Right lobe of liver (tissue), 4 donors: ENCODE measurements around the gene FURIN.
"Not testable (repeated sequence)": the region's sequence is repeated elsewhere in the genome, so short reads cannot be mapped to it uniquely, and the experiment has no call there.

Source experiments
- CTCF ChIP-seq, 4 donors: fragments of 200-600 bp in 3 of 4; fragments of 450-650 bp in 1 of 4; IDR thresholded peaks; one replicate each; pipeline versions ENCODE4 v1.5.1 to v1.8.0; 2016 to 2022; ENCODE audit warnings: antibody characterized with exemption in 4 of 4, mild to moderate bottlenecking in 2 of 4
- POLR2A ChIP-seq: fragments of 450-650 bp; IDR thresholded peaks from one replicate; pipeline ENCODE4 v1.6.1; 2017; ENCODE audit warnings: antibody characterized with exemption, mild to moderate bottlenecking
- donor health status: DM: no; HTN: no; CAD: no.
- donor health status: DM: no; HTN: no; CAD: no.
- donor health status: DM: no; HTN: yes; CAD: no.

- TF ChIP-seq CTCF (IDR thresholded peaks at IDR 0.05); POLR2A: not testable (repeated sequence)
Observed at GRCh38 chr15:90922712-90923322, 54.4 kb downstream of the FURIN start.
